NCI-H1105 treated with DMSO at 0.1 percent for 48 hours (cell line): ENCODE measurements around the gene EDAR.
A peak's percentile ranks its signal among the peaks of the same experiment; 100 is the strongest.

Experiments
- DNase-seq: peaks from one replicate; lab custom pipeline; 2025; lab: John Stamatoyannopoulos, UW

Gene EDAR

DNA sequence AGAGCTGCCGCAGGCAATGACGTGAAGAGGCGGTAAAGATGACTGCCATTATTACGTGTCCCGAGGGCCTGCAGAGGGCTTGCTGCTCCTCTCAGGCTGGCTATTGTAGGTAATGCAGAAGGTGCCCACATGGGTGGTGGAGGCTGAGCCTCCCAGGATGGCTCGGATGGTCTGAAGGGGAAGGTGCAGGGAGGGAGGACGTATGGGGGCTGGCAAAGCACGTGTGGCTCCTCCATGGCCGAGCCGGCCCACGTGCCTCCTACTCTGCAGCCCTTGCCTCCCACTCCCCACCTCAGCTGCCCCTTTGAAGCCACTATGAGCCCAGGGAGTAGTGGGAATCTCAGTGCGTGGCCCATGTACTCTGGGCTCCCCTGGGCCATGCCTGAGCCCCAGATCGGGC, 48.9 kb downstream of the EDAR start:
- no peak for DNase-seq

DNA sequence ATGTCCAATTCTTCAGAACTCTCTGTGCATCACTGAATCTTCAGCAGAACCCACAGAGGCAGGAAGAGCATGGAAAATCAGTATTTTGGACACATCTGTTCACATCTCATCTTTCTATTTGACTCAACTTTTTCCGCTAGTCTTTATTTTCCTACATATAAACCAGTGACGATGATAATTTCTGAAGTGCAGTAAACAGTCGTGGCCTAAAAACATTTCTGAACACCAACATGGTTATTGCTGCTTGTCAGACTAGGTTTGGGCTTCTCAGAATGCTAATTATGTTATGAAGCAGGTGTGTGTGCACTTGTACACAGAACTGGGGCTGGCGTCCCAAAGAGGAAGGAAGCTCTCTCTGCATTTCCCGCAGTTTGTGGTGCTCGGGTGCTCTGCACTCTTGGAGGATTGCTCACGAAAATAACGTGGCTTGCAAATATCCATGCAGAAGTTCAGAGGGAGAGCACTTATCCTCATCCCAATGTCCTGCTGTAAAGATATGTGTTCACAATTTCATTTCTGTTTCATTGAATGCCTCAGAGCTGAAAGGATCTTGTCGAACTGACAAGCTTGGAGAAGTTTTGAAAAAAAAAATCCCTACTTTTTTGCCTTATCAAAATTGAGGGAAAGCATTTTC, 50.8 kb downstream of the EDAR start:
- DNase-seq, result no peak

DNA sequence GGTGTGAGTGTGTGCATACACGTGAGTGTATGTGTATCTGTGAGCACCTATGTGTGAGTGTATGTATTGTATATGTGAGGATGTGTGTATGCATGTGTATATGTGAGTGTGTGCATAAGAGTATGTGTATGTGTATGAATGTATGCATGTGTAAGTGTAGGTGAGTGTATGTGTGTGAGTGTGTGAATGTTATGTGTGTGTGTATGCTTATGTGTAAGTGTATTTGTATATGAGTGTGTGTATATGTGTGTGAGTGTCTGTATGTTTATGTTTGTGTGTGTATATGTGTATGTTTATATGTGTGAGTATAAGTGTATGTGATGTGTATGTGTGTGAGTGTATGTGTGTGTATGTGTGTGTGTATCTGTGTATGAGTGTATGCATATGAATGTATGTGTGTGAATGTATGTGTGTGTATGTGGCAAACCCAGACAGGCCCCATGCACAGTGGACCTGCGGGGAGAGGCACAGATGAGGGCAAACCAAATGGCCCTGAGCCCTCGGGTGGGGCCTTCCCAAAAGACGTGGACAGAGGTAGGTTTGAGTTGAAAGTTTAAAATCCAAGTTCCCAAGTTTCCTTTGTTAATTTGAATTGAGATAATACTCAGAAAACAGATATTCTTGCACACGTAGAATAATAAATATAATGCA, 51.5 kb downstream of the EDAR start:
- DNase-seq, result no peak

DNA sequence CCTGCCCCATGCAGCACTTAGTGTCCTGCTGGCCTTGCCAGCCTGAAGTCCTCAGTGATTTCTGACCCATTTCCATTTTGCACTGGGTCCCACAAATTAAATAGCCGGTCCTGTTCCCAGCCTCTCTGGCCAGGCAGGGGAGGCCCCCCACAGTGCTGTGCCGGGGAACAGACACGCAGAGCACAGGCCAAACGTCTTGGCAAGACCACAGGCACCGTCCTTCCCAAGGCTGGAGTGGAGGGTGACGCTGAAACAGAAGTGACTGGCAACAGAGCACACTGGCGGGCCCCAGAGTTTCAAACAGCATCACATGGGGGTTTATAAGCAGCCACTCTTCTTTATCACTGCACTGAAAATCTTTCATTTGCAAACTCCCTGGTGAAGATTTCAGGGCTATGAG, 52.2 kb downstream of the EDAR start:
- DNase-seq, result no peak

DNA sequence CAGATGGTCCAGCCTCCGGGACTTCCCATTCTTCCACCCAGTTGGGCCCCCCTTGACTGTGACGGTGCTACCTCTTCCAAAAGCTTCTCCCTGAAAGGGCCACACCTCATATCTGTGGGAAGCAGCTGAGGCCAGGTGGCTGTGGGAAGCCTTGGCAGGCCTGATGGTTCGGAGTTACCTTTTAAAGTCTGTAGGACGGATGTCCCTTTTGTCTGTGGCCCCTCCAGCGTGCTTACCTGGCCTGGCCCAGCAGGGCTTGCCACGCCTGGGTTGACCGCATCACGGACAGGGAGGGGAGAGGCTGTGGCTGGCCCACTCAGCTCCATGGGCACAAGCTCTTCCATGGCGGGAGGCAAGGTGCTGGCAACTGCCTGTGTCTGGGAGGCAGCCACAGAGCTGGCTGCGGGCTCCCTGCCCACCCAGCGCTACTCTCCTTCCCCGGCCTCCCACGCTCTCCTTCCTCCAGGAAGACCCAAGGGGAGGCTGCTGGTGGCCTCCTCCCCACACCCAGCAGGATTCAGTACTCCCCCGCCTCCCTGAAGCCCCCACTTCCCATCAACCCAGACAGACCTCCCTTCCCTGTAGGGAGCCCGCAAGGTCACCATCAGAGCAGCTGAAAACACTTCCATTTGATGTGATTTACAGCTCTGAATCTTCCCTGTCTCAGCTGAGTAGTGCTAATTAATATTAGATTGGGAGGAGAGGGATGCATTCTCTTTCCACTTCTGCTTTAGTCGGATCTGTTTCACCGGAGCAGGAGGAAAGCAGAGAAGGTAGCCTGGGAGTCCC, 52.8 kb downstream of the EDAR start:
- no peak for DNase-seq

DNA sequence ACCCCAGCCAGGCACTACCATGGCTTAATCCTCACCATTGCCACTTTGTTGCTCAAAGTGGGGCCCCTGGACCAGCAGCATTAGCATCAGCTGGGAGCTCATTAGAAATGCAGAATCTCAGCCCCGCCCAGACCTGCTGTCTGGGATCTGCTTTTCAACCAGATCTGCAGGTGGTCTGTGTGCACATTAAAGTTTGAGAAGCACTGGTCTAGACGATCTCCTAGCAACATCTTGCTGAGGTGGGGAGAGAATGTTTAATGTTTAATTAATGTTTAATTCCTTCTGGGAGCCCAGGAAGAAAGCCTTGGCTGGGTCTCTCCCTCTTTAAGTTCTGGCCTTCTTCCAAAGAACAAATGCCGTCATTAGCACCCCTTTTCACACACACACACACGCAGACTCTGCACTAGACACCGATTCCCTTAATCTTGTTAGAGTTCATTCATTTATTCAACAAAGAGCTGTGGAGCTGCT, 53.7 kb downstream of the EDAR start:
- DNase-seq, result peak; percentile 66

DNA sequence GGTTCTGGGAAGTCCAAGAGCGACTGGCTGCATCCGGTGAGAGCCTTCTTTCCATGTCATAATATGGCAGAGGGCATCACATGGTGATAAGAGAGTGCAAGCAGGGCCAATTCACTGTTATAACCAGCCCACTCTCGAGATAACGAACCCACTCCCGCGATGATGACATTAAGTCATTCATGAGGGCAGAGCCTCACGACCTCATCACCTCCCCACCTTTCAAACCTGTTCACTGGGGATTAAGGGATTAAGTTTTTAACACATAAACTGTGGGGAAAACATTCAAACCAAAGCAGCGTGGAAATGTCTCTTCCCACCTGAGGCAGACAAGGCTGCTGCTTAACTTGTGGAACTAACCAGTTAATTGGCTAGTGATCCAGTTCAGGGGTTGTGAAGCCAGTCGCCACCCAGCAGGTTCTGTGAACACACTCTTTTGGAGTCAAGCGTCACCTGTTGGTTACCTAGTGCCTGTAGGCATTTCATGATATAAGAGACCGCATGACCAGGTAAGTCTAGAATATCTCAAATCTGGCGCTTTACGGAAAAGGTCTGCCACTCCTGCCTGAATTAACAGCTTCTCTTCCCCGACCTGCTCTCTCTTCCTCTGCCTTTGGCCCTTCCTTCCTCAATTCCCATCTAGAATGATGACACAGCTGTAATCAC, 54.3 kb downstream of the EDAR start:
- DNase-seq, result no peak

DNA sequence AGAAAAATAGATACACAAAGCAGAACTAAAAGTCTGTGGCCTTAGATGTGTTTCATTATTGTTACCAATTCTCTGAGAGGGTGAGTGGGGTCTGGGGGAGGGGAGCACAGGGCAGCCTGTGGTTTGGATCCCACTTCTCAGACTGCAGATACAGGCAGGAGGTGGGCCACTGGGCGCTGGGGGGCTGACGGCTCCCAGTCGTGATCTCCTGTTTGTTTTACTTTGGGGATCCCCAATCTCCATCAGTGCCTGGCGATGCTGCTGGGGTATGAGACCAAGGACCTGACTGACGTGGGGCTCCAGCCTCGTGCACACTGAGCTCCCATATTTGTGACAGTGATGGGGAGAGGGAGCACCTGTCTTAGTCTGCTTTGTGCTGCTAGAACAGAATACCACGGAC, 54.9 kb downstream of the EDAR start:
- DNase-seq, result no peak

DNA sequence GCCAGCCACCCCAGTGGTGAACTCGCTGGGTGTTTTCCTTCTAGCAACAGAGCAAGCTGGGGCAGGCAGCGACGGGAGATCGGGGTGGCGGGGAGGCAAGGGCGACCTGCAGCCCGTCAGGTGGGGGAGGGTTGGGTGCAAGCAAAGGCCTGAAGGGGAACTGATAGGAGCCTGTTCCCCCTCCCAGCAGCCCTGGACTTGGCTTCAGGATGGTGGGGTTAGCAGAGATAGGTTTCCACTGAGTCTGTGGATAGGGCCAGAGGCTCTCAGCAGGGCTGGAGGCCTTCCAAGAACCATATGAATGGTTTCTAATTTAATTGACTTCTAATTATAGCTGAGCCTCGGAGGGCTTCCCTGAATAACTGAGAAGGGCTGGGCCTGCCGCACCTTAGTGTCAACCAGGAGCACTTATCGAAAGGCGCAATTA, 55.3 kb downstream of the EDAR start:
- peak; percentile 97 for DNase-seq

DNA sequence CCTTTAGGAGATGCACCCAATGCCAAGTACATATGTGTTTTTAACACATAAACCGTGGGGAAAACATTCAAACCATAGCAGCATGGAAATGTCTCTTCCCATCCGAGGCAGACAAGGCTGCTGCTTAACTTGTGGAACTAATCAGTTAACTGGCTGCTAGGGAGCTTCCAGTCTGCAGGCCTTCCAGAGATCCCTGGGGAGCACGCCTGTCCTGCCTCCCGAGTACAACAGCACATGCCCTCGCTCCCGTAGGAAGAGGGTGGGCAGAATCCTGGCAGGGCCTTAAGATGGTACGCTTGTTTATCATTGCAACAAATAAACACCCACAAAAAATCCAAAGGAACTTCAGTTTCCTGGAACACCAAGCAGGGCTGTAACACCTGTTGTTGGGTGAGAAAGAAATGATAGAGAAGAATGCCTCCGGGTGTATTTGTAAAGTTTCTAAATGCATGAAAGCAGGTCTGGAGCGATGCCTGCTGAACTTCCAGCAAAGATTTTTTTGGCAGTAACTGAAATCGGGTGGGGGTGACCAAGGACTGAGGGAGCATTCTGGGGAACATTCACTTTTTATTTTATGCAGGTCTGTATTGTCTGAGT, 56.2 kb downstream of the EDAR start:
- no peak for DNase-seq

DNA sequence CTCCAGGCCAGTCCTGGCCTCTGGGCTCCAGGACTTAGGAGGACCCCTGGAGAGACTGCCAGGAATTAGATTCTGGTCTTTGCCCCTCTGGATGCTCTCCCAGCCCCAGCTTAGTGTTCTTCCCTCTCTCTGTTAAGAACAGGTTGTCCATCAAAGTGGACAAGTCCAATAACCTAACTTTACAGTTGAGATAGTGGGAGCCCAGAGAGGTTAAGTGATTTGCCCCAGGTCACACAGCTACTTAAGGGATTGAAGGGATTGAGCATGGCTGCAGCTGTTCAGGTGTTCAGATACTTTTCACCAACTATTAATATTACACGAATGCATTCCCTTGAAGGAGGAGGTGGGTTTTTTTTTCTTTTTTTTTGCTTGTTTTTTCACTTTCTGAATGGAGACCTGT, 57.6 kb downstream of the EDAR start:
- DNase-seq, result no peak

DNA sequence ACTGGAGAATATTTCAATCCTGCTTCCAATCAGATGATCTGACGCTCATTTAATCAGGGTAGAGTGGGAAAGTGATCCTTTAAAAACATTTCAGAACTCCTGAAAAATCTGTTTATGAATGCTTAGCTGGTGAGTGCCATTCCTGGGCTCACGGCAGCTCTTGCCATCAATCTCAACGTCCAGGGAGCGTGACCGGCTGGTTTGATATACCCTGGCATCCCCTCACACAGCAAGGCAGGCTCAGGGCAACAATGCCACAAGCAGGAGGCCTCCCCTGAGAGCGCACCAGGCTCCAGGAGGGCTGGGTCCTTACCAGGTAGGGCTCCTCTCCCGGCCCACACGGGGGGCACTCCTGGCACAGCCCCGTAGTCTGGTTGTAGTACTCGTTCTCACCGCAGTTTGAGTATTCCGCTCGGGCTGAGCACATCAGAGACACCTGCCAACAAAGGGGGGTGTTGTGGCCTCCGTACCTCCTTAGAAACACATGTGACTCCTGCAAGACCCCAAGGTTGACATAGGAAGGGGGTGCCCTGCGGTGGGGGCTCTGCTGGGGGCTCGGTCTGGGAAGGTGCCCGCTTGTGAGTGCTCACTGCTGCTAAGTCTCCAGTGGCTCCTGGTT, 59.1 kb downstream of the EDAR start:
- no peak for DNase-seq

DNA sequence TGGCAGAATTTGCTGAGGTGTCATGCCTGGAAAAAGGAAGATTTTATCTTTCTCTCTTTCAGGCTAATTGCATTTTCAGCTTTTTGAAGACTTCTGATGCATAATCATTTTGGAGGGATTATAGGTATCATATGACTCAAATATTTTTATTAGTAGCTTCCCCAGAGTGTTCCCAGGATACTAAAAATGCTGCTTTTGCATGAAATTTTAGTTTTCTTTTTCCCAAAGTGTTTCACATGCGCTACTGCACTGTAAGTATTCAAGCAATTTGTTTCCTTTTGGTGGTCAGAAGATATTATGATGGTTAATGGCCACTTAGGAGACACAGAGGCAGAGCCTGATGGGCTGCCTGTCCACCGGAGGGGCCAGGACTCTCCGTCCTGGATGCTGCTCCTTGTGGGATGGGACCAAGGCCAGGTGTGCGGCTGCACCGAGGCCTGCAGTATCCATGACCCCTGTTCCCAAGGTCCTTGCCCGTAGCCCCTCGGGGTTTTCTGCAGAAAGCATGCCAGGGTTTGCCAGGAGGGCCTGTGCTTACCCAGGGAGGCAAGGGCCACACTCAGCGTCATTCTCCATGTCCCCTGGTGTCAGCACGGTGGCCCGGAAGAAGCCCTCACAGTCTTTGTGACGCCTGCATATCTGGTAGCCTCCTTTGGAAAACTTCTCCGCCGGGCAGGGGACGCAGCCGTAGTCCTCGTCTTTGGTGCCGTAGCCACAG, 60.2 kb downstream of the EDAR start:
- DNase-seq, result no peak

DNA sequence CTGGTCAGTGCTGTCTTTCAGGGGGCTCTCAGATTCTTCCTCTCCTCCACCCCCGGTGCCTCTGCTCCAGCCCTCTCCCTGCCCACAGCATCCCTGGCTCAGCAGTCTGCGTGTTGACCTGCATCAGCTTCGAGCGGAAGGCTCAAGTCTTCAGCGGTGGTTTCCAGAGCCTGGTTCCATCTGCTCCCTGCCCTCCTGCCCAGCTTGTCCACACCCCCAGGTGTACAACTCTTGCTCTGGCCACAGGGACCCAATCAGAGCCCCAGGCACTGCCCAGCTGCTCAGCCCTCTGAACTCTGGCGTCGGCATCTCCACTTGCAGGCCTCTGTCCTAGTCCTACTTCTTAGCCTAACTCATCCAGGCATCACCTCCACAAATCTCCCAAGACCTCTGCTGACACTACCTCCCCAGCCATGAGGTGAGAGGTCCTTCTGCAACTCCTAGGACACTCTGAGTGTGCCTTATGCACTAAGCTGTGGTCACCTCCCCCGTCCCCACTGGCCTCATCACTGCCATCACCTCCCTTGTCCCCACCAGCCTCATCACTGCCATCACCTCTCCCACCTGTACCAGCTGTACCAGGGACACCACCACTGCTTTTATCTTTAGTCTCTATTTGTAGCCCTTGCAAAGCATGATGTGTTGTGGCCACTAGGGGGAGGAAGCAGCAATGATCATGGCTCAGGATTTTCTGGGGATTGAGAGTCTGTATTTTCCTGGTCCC, 60.9 kb downstream of the EDAR start:
- peak; percentile 26 for DNase-seq

DNA sequence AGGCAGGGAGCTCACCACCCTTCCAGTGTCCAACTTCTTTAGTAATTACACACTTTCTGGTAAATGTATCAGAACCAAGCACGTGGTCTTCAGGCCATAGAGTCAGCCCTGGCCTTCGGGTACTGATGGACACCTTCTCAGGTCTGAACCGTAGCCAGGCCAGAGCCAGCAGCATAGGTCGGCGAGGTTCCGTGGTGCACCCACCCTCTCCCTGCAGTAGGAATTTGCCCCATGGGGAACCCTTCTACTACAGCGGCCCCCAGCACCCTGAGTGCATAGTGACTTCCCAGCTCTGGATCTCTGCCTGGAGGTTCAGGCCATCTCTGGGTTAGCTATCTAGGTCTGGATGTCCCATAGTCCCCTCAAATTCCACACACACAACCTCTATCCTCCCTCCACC, 61.6 kb downstream of the EDAR start:
- no peak for DNase-seq

DNA sequence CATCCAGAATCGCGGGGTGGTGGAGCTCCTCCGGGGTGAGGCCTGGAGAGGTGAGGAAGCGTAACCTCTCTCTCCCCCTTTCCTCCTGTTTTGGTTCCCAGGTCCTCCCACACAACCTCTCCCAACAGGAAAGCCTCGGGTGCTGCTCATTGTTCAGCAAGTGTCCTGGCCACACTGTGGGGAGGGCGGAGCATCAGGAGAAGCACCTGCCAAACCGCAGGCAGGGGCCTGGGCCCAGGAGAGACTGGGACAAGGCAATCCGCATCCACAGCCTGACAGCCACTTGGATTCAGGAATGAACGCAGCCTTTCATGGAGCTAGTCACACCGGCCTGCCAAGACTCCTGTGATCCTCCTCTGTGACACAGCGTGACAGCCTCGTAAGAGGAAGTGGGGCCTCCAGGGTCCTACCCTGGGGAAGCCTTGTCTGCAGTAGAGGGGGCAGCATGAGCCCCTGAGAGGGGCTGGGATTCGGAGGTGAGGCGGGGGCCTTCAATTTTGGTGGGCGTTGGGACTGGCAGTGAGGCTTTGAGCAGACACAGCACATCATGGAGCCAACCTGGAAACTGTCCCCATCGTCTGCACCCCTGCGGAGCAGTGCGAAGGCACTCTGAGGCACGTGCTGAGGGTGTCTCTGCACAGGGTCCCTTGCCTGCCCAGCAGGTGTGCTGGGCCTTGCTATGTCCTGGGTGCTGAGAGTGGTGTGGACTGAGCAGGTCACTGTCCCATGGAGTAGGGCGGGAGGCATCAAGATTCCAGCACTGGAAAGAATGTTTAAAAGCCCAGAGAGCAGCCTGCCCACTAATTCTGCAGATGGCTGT, 62.2 kb downstream of the EDAR start:
- DNase-seq, result no peak

DNA sequence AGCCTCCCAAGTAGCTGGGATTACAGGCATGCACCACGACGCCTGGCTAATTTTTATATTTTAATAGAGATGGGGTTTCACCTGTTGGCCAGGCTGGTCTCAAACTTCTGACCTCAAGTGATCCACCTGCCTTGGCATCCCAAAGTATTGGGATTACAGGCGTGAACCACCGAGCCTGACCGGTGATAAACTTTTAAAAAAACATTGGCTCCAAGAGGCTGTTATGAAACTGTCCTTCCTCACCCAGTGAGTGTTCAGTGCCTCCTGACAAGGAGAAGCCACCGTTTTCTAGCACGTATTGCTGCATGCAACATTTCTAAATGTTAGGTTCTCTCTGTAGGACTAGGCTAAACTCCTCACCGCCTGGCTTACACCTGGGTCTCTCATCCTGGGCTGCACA, 63.3 kb downstream of the EDAR start:
- DNase-seq, result no peak

DNA sequence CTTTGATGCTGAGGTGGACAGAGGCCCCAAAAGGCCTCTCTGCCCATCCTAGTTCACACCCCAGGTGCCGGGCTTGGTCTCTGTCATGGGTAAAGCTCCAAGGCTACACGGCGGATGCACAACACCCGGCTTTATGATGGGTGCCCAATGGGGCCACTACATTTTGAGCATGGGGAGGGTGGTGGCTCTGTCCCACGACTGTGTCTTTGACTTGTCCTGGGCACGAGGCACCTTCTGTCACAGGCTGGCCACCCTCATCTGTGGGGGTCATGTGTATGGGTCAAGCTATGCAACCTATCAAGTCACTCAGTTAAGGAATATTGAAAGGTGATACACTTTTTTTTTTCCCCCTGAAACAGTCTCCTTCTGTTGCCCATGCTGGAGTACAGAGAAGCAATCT, 63.7 kb downstream of the EDAR start:
- DNase-seq, result no peak

DNA sequence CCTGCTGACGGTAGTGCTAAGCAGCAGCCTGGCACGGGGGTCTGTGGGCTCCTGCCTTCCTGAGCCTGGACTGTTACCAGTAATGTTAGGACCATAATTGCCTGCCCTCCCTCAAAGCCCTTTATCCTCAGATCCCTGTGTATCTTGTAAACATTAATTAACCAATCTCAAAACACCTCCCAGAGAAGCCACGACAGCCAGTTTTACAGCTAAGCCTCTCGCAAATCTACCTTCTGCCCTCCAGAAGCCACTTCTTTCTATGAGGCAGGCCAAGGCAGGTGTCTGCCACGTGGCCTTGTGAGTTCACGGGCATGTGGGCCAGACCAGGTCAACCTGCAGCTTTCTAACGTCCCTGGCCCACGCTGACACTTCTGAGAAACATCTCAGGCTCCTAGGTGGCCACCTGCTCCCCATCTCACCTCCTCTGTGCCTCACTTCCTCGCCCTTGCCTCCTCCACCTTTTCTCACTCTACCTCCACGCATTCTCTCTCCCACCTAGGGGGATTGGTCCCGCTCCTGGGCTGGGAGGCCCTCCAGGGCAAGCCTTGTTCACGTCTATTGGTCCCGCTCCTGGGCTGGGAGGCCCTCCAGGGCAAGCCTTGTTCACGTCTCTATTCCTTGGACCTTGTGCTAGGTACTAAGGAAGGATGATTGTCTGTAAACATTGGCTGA, 64.3 kb downstream of the EDAR start:
- no peak for DNase-seq
